GM19193 (cell line): ENCODE data around the gene CFL1.

Experiments used
- POLR2A ChIP-seq: IDR thresholded peaks from 4 replicates; pipeline ENCODE4 v1.6.1; 2011; ENCODE audit not compliant: insufficient read depth, insufficient read length; ENCODE audit errors: extremely low read depth

The CFL1 gene

DNA sequence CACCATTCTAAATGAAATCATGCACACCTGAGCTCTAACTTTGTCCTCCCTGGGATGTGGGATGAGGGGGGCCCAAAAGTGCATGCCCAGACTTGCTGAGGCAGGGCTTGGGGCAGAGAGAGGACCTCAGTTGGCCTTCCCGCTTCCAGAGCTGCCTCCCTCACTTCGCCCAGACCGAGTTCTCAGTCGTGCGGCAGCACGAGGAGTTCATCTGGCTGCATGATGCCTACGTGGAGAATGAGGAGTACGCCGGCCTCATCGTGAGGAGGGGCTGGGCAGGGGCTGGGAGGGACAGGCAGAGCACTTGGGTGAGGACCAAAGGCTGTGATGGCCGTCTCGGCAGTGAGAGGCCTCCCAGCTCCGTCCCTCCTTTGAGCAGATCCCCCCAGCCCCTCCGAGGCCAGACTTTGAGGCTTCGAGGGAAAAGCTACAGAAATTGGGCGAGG is 8.2 kb downstream of the CFL1 start:
- no peak for TF ChIP-seq POLR2A

DNA sequence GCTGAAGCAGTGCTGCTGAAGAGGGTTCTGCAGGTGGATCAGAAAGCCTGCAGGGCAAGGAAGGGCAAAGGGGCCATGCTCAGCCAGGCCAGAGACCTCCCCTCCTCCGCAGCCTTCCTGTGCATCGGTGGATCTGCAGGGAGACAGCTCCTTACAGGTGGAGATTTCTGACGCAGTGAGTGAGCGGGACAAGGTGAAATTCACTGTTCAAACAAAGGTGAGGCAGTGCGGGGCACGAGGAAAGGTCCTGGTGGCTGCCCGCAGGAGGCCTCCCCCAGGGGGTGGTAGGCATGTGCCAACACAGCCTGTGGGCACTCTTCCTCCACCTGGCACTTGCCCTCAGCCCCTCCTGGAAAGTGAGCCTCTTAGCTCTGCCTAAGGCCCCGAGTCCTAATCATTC is 8.6 kb downstream of the CFL1 start:
- no peak for TF ChIP-seq POLR2A

DNA sequence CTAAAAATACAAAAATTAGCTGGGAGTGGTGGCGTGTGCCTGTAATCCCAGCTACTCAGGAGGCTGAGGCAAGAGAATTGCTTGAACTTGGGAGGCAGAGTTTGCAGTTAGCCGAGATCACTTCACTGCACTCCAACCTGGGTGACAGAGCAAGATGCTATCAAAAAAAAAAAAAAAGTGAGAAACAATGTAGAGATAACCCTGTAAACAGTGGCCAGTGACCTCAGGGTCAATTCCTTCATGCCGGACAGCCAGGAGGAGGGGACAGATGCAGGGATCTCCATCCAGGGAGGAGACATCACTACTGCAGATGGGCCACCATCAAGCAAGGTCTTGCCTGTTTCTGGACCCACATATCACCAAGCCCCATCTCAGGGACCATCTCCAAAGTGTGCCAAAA is 10.2 kb downstream of the CFL1 start:
- TF ChIP-seq POLR2A = no peak

DNA sequence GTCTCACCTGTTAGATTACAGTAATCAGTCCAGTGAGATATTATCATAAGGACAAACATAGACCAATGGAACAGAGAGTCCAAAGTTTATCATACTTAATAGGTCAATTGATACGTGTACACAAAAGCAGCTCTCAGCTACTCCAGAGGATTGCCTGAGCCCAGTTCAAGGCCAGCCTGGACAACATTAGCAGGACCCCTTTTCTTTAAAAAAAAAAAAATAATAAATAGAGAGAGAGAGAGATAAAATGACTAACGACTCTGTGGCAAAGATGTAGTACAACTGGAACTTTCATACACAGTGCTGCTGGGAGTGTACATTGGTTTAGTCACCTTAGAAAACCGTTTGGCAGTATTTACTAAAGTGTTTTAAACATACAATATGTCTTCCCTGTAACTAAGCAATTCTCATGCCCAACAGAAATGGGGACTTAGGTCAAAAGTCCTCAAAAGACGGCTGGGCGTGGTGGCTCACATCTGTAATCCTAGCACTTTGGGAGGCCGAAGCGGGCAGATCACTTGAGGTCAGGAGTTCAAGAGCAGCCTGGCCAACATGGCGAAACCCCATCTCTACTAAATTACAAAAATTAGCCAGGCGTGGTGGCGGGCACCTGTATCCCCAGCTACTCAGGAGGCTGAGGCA is 13.6 kb downstream of the CFL1 start:
- no peak for TF ChIP-seq POLR2A

DNA sequence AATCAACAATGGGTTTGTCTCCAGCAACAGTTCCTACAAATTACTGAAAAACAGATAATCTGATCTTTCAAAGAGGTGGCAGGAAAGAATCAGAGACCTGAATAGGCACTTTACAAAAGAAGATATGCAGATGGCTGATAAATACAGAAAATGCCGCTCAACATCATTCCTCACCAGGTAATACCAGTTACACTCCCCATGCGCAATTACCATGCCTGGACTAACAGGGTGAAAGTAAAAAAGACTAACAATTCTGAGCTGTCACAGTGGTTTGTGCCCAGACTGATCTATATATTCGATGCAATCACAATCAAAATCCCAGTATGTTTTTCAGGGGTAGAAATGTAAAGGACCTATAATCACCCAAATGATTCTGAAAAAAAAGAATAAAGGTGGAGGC is 14.2 kb downstream of the CFL1 start:
- no peak for TF ChIP-seq POLR2A

DNA sequence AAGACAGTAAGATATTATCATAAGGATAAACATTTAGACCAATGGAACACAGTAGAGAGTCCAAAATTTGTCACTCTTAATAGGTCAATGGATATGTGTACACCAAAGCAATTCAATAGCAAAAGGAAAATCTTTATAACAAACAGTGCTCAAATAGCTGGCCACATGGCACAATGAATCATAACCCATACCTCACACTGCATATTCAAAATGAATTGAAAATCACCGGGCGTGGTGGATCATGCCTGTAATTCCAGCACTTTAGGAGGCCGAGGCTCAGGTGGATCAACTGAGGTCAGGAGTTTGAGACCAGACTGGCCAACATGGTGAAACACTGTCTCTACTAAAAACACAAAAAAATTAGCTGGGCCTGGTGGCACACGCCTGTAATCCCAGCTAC is 15.8 kb downstream of the CFL1 start:
- TF ChIP-seq POLR2A = no peak

DNA sequence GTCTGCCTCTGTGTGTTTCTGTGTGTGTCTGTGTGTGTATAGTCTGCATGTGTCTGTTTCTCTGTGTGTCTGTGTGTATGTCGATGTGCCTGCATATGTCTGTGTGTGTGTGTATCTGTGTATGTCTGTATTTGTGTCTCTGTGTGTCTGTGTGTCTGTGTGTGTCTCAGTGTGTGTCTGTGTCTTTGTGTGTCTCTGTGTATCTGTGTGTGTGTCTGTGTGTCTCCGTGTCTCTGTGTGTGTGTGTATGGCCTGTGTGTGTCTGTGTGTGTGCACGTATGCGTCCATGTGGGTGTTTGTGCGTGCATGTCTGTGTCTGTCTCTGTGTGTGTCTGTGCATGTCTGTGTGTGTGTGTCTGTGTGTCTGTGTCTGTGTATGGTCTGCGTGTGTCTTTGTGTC is 23.8 kb downstream of the CFL1 start:
- no peak for TF ChIP-seq POLR2A

DNA sequence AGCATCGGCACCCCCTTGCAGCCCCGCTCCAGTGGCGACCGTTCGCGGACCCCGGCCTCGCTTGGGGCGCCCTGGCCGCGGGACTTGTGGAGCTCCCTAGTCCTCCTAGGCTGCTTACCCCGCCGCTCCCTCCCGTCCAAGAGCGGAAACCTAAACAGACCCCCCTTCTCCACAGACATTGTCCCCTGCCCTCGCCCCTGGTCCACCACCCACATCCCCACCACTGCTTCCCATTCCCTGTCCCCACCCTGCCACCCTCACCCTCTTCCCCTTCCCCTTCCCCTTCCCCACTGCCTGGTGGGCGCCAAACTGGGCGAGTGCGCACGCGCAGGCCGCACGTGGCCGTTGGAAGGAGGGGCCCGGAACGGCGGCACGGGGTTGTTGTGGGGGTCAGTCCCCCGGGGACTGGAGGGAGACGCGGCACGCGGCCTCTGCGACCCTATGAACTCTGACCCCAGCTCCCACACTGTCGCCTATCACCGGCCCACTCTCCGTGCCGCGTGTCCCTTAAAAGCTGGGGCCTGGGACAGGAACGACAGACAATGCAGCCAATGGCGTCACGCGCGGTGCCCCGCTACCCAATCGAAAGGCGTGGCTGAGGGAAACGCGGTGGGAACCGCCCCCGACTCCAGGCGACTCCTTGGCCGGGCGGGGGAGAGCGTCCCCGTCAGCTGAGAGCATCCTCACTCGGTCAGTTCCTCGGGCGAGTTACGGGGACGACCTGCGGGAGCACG is 24.5 kb downstream of the CFL1 start, which contains the start of gene SNX32:
TSS of gene SNX32 (plus strand) at position 667 of the 734 bp plus-strand sequence. CDS start 103 bp downstream, outside the sequence.
- peak; percentile 30 for TF ChIP-seq POLR2A

DNA sequence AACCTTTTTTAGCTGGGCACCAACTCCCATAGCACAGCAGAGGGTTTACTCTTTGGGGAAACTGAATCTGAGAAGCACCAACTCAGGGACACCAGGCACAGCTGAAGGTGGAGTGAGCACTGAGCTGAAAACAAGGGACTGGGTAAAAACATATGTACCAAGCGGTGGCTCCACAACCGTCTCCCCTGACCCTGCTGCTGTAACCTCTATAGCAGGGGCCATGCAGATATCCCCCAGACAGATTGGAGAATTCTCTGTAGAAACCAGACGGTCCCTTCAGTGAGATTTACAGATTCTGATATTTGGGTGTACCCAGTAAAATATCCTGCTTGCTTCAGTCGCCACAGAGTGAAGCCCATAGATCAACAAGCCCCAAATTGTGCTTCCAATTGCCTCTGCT is 28.5 kb downstream of the CFL1 start:
- no peak for TF ChIP-seq POLR2A

DNA sequence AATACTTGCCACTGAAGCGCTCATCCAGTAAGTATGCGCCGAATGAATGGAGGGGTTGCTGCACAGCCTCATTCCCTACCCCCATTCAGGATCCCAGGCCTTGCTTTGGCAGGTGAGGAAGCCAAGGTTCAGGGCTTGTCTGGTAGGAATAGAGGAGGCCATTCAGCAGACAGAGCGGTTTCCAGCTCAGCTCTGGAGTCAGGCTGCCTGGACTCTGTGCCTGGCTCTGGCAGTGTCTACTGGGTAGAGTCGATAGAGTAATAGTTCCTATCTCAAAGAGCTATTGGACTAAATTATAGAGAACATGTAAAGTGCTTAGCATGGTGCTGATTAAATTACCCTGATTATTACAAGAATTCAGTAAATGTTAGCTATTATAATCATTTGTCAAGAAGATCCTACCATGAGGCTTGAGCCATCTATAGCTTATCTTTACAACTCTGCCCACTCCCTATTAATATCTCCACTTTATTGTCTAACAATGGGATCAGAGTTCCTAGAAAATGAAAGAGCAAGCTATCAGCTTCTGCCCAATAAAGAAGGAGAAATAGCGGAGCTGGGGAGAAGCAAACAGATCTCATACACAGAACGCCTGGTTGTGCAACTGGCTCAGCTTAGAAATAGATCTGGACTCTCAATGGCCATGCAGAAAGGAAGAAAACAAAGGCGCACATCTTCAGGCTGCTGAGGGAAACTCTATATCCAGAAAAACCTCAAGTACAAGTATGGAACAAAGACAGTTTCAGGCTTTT is 30.8 kb downstream of the CFL1 start:
- no peak for TF ChIP-seq POLR2A

DNA sequence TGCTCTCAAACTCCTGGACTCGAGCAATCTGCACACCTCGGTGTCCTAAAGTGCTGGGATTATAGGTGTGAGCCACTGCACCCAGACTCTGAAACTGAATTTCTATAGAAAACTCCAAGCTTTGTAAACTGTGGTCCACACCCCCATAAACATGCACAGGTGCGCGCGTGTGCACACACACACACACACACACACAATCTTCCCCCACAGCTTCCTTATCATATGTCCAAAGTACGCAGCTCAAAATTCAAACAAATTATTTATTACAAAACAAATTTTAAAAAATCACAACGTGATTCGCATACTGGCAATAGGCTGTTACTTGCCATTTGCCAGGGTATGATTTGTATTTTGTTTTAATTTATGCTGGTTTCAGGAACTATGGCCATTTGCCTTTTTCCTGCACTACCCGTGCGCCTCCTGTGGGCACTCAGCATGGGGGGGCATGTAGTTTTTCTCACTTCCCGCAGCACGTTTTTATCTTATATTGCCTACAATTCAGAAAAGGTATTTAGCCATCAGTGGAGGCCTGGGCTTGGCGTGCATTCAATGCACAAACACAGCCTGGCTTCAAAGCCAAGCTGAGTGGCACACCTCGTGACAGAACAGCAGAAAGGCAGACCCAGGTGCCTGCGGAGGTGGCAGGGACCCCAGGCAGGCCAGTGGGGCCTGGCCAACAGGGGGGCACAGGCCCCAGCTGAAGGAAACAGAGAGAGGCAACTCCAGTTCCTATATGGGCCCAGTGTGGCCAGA is 35.0 kb downstream of the CFL1 start:
- TF ChIP-seq POLR2A = no peak

DNA sequence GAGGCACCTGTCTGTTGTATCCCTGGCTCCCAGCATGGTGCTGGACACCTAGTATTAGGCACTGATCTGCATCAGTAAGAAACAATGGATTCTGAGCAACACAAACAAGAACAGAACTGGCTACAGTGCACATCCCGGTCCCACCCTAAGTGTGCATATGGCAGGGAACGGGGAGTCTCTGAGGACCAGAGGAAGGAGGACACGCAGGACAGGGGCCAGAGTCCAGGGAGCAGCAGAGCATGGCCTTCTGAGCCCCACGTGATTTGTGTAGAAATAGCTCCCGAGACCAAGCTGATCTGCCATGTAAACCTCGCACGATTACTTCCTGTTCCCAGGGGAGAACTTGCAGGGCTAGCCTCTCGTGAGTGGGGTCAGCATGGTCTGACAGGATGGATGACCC is 36.9 kb downstream of the CFL1 start:
- no peak for TF ChIP-seq POLR2A

DNA sequence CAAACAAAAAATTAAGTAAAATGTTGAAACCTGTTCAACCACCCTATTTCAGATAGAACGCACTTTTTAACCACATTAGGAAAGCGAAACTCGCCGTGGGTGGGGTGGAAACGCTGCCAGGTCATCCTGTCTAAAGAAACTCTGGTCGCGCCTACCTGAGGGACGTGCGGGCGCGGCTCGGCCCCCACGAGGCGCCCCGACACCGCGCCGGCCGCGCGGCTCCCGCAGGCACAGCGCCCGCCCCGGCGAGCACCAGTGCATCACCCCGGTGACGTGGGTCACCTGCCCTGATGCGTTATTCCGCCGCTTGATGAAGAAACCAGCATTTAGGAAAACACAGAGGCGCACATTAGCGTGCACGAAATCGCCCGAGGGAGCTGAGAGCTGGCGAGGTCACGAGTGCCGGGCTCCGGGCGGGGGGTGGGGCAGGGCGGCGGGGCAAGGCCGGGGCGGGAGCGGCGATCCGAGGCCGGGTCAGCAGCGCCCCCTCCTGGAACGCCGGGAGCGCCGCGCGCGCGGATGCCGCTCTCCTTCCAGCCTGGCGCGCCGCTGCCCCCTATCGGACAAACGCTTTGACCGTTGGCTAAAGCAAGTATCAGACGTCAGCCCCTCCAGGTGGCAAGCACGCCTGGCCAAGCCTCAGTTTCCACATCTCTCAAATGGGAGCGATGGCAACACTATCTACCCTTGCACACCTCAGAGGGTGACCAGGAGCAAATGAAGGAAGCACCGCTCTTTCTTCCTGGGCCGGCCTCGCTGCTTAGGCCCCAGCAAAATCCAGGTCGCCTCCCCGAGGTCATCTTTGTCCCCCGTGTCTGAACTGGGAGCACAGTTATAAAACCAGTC is 39.9 kb downstream of the CFL1 start:
- TF ChIP-seq POLR2A = no peak

DNA sequence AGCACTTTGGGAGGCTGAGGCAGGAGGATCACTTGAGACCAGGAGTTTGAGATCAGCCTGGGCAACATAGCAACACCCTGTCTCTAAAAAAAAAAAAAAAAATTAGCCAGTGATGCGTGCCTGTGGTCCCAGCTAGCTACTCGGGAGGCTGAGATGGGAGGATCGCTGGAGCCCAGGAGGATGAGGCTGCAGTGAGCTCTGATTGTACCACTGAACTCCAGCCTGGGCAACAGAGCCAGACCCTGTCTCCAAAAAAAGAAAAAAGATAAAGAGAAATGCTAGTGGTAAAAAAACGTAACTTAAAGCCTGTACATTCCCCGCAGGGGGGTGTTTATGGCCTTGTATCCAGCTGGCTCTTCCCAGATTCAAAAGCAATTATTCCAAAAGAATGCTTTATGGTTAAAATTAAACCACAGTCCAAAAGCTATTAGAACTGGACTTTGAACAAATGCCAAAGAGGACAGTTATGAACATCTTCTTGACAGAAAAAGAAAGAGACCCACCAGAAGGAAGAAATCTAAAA is 40.6 kb downstream of the CFL1 start:
- no peak for TF ChIP-seq POLR2A
